Skeletal muscle tissue (tissue), 4 donors: Measurements from ENCODE around the gene FBXO31. TPM values are rescaled to one million over a fixed set of nuclear protein-coding genes. Genes with fewer than 3 reads are reported as not detected.

Experiments used
- H3K27ac ChIP-seq: one replicate; pipeline ENCODE4 v1.7.0; 2013; ENCODE audit warnings: mild to moderate bottlenecking, low read depth, low read length, inconsistent platforms
- H3K27me3 ChIP-seq, 3 donors: one replicate each; pipeline ENCODE4 v1.7.0; 2013; ENCODE audit warnings: low read length in 3 of 3; ENCODE audit not compliant: control insufficient read depth in 3 of 3, insufficient read depth in 3 of 3
- H3K36me3 ChIP-seq, 3 donors: one replicate each; pipeline ENCODE4 v1.7.0; 2013; ENCODE audit warnings: low read length in 3 of 3; ENCODE audit not compliant: control insufficient read depth in 3 of 3, insufficient read depth in 3 of 3
- H3K4me1 ChIP-seq, 3 donors: one replicate each; pipeline ENCODE4 v1.7.0; 2013; ENCODE audit warnings: low read length in 3 of 3, mild to moderate bottlenecking in 3 of 3; ENCODE audit not compliant: control insufficient read depth in 3 of 3, insufficient read depth in 3 of 3
- H3K4me3 ChIP-seq, 3 donors: one replicate each; pipeline ENCODE4 v1.7.0; 2013; ENCODE audit warnings: low read length in 3 of 3
- H3K9ac ChIP-seq, 3 donors: one replicate each; pipeline ENCODE4 v1.7.0; 2013; ENCODE audit warnings: low read length in 3 of 3, mild to moderate bottlenecking in 3 of 3, moderate library complexity in 2 of 3, low read depth in 1 of 3
- H3K9me3 ChIP-seq, 3 donors: one replicate each; pipeline ENCODE4 v1.7.0; 2013; ENCODE audit warnings: low read length in 3 of 3; ENCODE audit not compliant: control insufficient read depth in 3 of 3
- total RNA-seq: library from RNA; depleted of rRNA; stranded (reverse); fragments of >200 nt; gene quantifications from one replicate; pipeline ENCODE4 v1.2.3, GENCODE V29; 2014
- donor health status: Osteomylitis.

The FBXO31 gene
- total RNA-seq, 1 donor from 2014 or later, result 26.6 TPM

DNA sequence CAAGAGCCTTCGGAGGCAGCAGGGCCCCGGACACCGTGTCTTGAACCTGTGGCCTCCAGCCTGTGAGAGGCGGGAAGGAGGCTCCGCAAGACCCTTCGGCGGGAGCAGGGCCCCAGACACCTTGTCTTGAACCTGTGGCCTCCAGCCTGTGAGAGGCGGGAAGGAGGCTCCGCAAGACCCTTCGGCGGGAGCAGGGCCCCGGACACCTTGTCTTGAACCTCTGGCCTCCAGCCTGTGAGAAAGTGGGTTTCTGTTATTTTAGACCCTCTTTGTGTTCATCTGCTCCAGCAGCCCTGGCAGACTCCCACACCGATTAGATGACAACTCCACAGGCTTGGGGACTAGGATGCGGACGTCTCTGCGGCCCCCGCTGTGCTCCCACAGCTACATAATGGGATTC, 30.0 kb downstream of the FBXO31 start:
- Histone ChIP-seq H3K4me3 (no peak overlapping the region), H3K9me3 (no peaks in the 10 kb centered on the region), H3K27me3 (no peaks in the 10 kb centered on the region), H3K4me1 (peaks cover 16 to 36% (median 29%) of the 10 kb centered on the region in 3 donors), H3K27ac (no peak overlapping the region), H3K9ac (no peak overlapping the region), H3K36me3 (peaks cover 13 to 23% (median 19%) of the 10 kb centered on the region in 3 donors)

DNA sequence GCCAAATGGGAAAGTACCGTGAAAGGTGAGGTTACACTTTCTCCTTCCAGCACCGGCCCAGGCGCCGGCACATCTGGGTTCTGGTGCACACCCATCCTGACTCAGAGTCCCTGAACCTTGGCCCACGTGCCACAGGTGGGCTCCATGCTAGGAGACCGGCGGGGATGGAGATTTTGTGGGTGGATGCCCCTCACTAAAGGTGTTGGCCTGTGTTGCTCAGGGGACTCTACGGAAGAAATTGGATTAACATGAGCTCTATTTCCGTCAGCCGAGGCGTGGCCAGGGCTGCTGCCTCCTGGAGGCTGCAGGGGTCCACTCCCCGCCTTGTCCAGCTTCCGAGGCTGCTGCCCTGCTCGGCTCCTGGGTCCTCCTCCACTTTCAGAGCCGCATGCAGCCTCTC, 30.8 kb downstream of the FBXO31 start:
- H3K36me3 ChIP-seq, result peaks cover 11 to 23% (median 14%) of the 10 kb centered on the region in 3 donors
- H3K27me3 ChIP-seq, result no peaks in the 10 kb centered on the region
- no peak overlapping the region for H3K4me3 ChIP-seq
- H3K4me1 ChIP-seq, result peaks cover 8 to 28% (median 22%) of the 10 kb centered on the region in 3 donors
- H3K27ac ChIP-seq, result no peak overlapping the region
- H3K9me3 ChIP-seq, result no peaks in the 10 kb centered on the region
- no peak overlapping the region for H3K9ac ChIP-seq

DNA sequence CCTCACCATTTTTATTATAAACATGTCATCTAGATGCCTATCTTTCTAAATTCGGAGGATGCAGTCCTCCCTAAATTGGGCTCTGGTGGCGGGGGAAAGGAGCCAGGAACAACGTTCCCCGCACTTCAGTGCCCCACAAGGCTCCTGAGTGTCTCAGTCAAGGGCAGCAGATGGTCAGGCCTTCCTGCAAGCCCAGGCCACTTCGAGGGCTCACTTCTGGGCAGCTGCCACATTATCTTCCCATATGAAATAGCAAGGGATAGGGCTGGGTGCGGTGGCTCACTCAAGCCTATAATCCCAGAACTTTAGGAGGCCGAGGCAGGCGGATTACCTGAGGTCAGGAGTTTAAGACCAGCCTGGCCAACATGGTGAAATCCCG, 32.3 kb downstream of the FBXO31 start:
- Histone ChIP-seq H3K9ac (peak overlapping the region in 1 of 3 donors; percentile 68), H3K9me3 (no peaks in the 10 kb centered on the region), H3K27me3 (no peaks in the 10 kb centered on the region), H3K4me1 (peaks cover 7 to 20% (median 17%) of the 10 kb centered on the region in 3 donors), H3K36me3 (peaks cover 16 to 32% (median 18%) of the 10 kb centered on the region in 3 donors), H3K4me3 (no peak overlapping the region), H3K27ac (peak overlapping the region; percentile 21)

GRCh38 chr16:87350681-87351319, 32.8 kb downstream of the FBXO31 start:
- H3K4me1 ChIP-seq, result peaks cover 7 to 20% (median 17%) of the 10 kb centered on the region in 3 donors
- H3K27ac ChIP-seq, result peak overlapping the region; percentile 21
- H3K9me3 ChIP-seq, result no peaks in the 10 kb centered on the region
- peaks cover 18 to 37% (median 20%) of the 10 kb centered on the region in 3 donors for H3K36me3 ChIP-seq
- no peaks in the 10 kb centered on the region for H3K27me3 ChIP-seq
- no peak overlapping the region for H3K4me3 ChIP-seq
- H3K9ac ChIP-seq, result peak overlapping the region in 1 of 3 donors; percentile 68

GRCh38 chr16:87350031-87350430, 33.5 kb downstream of the FBXO31 start:
- Histone ChIP-seq H3K9ac (no peak overlapping the region), H3K4me3 (no peak overlapping the region), H3K9me3 (no peaks in the 10 kb centered on the region), H3K36me3 (peaks cover 18 to 35% (median 23%) of the 10 kb centered on the region in 3 donors), H3K27ac (no peak overlapping the region), H3K4me1 (peaks cover 7 to 24% (median 20%) of the 10 kb centered on the region in 3 donors), H3K27me3 (no peaks in the 10 kb centered on the region)

DNA sequence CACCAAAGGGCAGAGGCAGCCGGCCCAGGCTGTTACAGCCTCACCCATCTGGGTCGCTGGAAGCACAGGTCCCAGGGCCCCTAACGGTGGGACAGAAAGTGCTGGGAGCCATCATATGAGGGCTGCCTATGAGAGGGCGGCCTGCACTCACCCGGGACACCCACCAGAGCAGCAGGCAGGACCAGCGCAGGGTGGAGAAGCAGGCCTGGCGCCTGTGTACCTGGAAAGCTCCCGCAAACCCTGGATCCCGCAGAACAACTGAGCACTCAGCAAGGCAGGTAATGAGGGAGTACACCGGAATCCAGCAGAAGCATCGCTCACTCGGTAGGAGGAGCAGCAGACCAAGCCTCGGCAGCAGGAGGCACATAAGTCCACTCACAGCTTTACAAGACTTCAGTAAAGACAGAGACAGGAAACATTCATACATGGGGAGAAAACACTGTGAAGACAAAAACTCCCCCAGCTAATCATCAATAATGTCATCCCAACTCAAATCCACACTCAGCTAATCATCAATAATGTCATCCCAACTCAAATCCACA, 34.9 kb downstream of the FBXO31 start:
- H3K27me3 ChIP-seq, result no peaks in the 10 kb centered on the region
- H3K36me3 ChIP-seq, result peaks cover 21 to 40% (median 29%) of the 10 kb centered on the region in 3 donors
- peaks cover 7 to 24% (median 21%) of the 10 kb centered on the region in 3 donors for H3K4me1 ChIP-seq
- H3K27ac ChIP-seq, result no peak overlapping the region
- H3K9ac ChIP-seq, result no peak overlapping the region
- H3K4me3 ChIP-seq, result no peak overlapping the region
- H3K9me3 ChIP-seq, result no peaks in the 10 kb centered on the region

DNA sequence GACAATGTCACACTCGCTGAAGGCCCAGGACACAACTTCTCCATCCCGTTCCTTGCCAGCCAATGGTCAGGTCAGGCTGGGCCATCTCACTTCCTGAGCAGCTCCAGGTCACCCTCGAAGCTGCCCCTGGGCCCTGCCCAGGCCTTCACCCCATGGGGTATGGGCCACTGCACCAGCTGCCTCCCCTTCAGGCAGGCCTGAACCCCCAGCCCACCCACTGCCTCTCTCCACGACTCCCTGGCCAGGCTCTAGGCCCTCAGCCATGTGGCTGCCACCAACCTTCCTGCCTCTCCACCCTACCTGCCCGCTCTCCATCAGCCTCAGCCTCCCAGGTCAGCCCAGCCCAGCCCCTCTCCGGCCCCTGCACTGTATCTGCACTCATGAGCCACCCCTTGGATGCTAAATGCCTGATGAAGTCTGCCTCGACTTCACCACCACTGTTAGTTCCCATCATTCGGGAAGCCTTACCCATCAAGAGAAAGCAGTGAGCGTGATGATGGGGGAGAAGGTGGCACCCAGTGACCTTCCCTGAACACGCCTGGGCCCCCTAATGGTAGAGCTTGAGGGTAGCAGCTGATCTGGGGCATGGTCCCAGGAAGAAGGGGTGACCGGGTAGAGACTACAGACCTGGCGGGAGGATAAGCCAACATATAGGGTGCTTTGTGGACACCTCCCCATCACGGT, 35.5 kb downstream of the FBXO31 start:
- no peaks in the 10 kb centered on the region for H3K27me3 ChIP-seq
- H3K36me3 ChIP-seq, result peaks cover 25 to 44% (median 33%) of the 10 kb centered on the region in 3 donors
- no peaks in the 10 kb centered on the region for H3K9me3 ChIP-seq

DNA sequence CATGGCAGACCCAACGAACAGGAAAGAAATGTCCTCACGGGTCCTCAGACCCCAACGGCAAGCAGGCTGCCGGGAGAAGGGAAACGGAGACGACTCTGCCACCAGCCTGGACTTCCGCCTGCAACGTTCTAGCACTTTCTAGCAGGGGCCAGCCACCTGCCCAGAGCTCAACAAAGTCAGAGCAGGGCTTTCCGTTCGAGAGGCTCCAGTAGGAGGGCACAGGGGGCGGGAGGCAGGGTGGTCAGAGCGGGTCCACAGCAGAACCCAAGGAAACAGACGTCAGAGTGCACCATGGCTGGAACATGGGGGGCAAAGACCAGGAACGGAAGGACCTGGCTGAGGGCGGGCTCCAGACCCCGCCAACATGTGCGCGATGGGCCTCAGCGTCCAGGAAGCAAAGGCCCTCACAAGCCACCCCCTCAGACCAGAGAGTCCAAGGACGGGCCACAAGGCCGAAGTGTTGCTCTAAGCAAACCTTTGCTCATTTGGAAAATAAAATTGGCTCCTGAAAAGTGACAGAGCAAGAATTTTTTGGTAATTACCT, 37.0 kb downstream of the FBXO31 start:
- Histone ChIP-seq H3K27ac (no peak overlapping the region), H3K27me3 (no peaks in the 10 kb centered on the region), H3K36me3 (peaks cover 40 to 56% (median 47%) of the 10 kb centered on the region in 3 donors), H3K9ac (no peak overlapping the region), H3K4me1 (peaks cover 7 to 24% (median 19%) of the 10 kb centered on the region in 3 donors), H3K4me3 (no peak overlapping the region), H3K9me3 (no peaks in the 10 kb centered on the region)

More for the DNA sequence above, 35.5 kb downstream of the FBXO31 start:
- no peak overlapping the region for H3K9ac ChIP-seq
- H3K4me1 ChIP-seq, result peaks cover 7 to 24% (median 21%) of the 10 kb centered on the region in 3 donors
- no peak overlapping the region for H3K27ac ChIP-seq
- no peak overlapping the region for H3K4me3 ChIP-seq

GRCh38 chr16:87345726-87346424, 37.7 kb downstream of the FBXO31 start:
- Histone ChIP-seq H3K27me3 (no peaks in the 10 kb centered on the region), H3K4me1 (peaks cover 3 to 19% (median 14%) of the 10 kb centered on the region in 3 donors), H3K9me3 (no peaks in the 10 kb centered on the region), H3K27ac (peak overlapping the region; percentile 18), H3K9ac (no peak overlapping the region), H3K4me3 (no peak overlapping the region), H3K36me3 (peaks cover 40 to 62% (median 47%) of the 10 kb centered on the region in 3 donors)
